GM12878 (cell line): ENCODE data around the gene CSMD2. TPM values are rescaled to one million over a fixed set of nuclear protein-coding genes. Genes with fewer than 3 reads are reported as not detected.

Experiments used
- ATAC-seq: fragments of 200-7000 bp; cut with Tn5 transposase; 3 replicates; pipeline ENCODE4 v1.9.1; 2020; ENCODE audit warnings: mild to moderate bottlenecking, moderate library complexity
- BruUV-seq: library from RNA; stranded (reverse); fragments of 400-500 nt; replicated peaks from 2 replicates; lab custom pipeline; 2021; lab: Mats Ljungman, UMichigan
- CTCF ChIA-PET: fragments of 300-600 bp; sonication (Branson Sonifier 250); formaldehyde crosslinking; extraction: SDS; loops from one replicate; lab custom pipeline; 2021; ENCODE audit warnings: inconsistent platforms; lab: Yijun Ruan, JAX
- POLR2A ChIA-PET: fragments of 350-600 bp; formaldehyde crosslinking; extraction: SDS; loops from one replicate; lab custom pipeline; 2021; ENCODE audit warnings: inconsistent platforms; lab: Charles Lee
- RAD21 ChIA-PET: fragments of 300-600 bp; sonication (Branson Sonifier 250); formaldehyde crosslinking; loops from one replicate; lab custom pipeline; 2023; ENCODE audit warnings: antibody characterized with exemption; ENCODE audit not compliant: unreplicated experiment; lab: Charles Lee
- SMC1A ChIA-PET: fragments of 300-600 bp; sonication (Branson Sonifier 250); formaldehyde crosslinking; loops from one replicate; lab custom pipeline; 2023; ENCODE audit not compliant: unreplicated experiment, uncharacterized antibody; lab: Charles Lee
- DNase-seq: peaks from one replicate; pipeline ENCODE4 v3.0.0-alpha.2; 2011; ENCODE audit warnings: low read depth, low spot score
- FAIRE-seq: peaks from 3 replicates; lab custom pipeline; 2011; peaks lifted over from hg19 to GRCh38; lab: Jason Lieb, UNC
- H2AFZ ChIP-seq: 2 replicates; pipeline ENCODE4 v1.6.0; 2011; ENCODE audit warnings: low read depth, low read length, control low read depth; ENCODE audit not compliant: control insufficient read depth
- H3K27ac ChIP-seq: 2 replicates; pipeline ENCODE4 v1.5.1; 2011; ENCODE audit warnings: control low read depth; ENCODE audit not compliant: control insufficient read depth, insufficient read depth
- H3K27me3 ChIP-seq, 2 experiments: replicated peaks in 1 of 2; 2 replicates each; pipeline versions ENCODE4 v1.6.0 to v1.6.1; 2011; ENCODE audit warnings: low read length in 1 of 2; ENCODE audit not compliant: control insufficient read depth in 2 of 2, insufficient read depth in 2 of 2
- H3K36me3 ChIP-seq, 2 experiments: 2 replicates each; pipeline ENCODE4 v1.5.1; 2011; ENCODE audit warnings: low read length in 1 of 2; ENCODE audit not compliant: control insufficient read depth in 2 of 2, insufficient read depth in 2 of 2
- H3K4me1 ChIP-seq: 2 replicates; pipeline ENCODE4 v1.6.1; 2011; ENCODE audit warnings: mild to moderate bottlenecking, low read length, moderate library complexity, mixed read lengths; ENCODE audit not compliant: control insufficient read depth, insufficient read depth
- H3K4me2 ChIP-seq: 2 replicates; pipeline ENCODE4 v1.6.0; 2011; ENCODE audit warnings: control low read depth; ENCODE audit not compliant: control insufficient read depth, insufficient read depth
- H3K4me3 ChIP-seq: fragments of 200-600 bp; sonication (generic); 2 replicates; pipeline ENCODE4 v1.5.1; 2016
- H3K79me2 ChIP-seq: 2 replicates; pipeline ENCODE4 v1.6.0; 2011; ENCODE audit warnings: low read length; ENCODE audit not compliant: control insufficient read depth, insufficient read depth
- H3K9ac ChIP-seq: 2 replicates; pipeline ENCODE4 v1.8.0; 2011; ENCODE audit warnings: low read length, control low read depth, mixed read lengths; ENCODE audit not compliant: control insufficient read depth, insufficient read depth
- H3K9me3 ChIP-seq: replicated peaks from 3 replicates; pipeline ENCODE4 v1.5.1; 2011; ENCODE audit warnings: mild to moderate bottlenecking, low read length; ENCODE audit not compliant: control insufficient read depth, insufficient read depth
- H4K20me1 ChIP-seq: 2 replicates; pipeline ENCODE4 v1.6.0; 2011; ENCODE audit not compliant: control insufficient read depth, insufficient read depth
- ATF7 ChIP-seq: fragments of 450-650 bp; IDR thresholded peaks from 2 replicates; pipeline ENCODE4 v1.6.1; 2016; ENCODE audit warnings: low read depth, mild to moderate bottlenecking
- CBX5 ChIP-seq: sonication (generic); IDR thresholded peaks from 2 replicates; pipeline ENCODE4 v1.6.1; 2016; ENCODE audit warnings: low read depth, moderate library complexity, mild to moderate bottlenecking, inconsistent platforms
- ESRRA ChIP-seq: IDR thresholded peaks from 2 replicates; pipeline ENCODE4 v1.6.1; 2012; ENCODE audit warnings: mild to moderate bottlenecking, low read length, improper control_type of control experiment
- IRF3 ChIP-seq: fragments of 450-650 bp; IDR thresholded peaks from 2 replicates; pipeline ENCODE4 v1.6.1; 2014; ENCODE audit warnings: mild to moderate bottlenecking
- IRF4 ChIP-seq: IDR thresholded peaks from 2 replicates; pipeline ENCODE4 v1.6.1; 2011; ENCODE audit warnings: low read depth, low read length
- KLF5 ChIP-seq: fragments of 450-650 bp; IDR thresholded peaks from 2 replicates; pipeline ENCODE4 v1.6.1; 2014; ENCODE audit warnings: mild to moderate bottlenecking; ENCODE audit not compliant: partially characterized antibody
- NFXL1 ChIP-seq: fragments of 450-650 bp; IDR thresholded peaks from 2 replicates; pipeline ENCODE4 v1.6.1; 2017; ENCODE audit warnings: antibody characterized with exemption, mild to moderate bottlenecking, borderline replicate concordance
- NFYB ChIP-seq: IDR thresholded peaks from 2 replicates; pipeline ENCODE4 v1.6.1; 2011; ENCODE audit warnings: low read depth, mild to moderate bottlenecking, low read length, improper control_type of control experiment, moderate library complexity; ENCODE audit not compliant: insufficient read depth
- NR2C2 ChIP-seq: IDR thresholded peaks from 2 replicates; pipeline ENCODE4 v1.6.1; 2011; ENCODE audit warnings: borderline replicate concordance, low read depth; ENCODE audit not compliant: control insufficient read depth, insufficient read length
- PAX5 ChIP-seq: IDR thresholded peaks from 2 replicates; pipeline ENCODE4 v1.6.1; 2011; ENCODE audit warnings: low read depth, low read length, borderline replicate concordance
- POLR2AphosphoS2 ChIP-seq: IDR thresholded peaks from 2 replicates; pipeline ENCODE4 v1.6.1; 2011; ENCODE audit warnings: low read depth, mild to moderate bottlenecking, low read length, improper control_type of control experiment, moderate library complexity
- SP1 ChIP-seq: IDR thresholded peaks from one replicate; pipeline ENCODE4 v1.6.1; 2011; ENCODE audit warnings: low read depth, low read length
- SREBF2 ChIP-seq: IDR thresholded peaks from 2 replicates; pipeline ENCODE4 v1.6.1; 2012; ENCODE audit warnings: mild to moderate bottlenecking, low read length
- STAT1 ChIP-seq: fragments of 450-650 bp; conservative IDR thresholded peaks from 2 replicates; pipeline ENCODE4 v1.6.1; 2014; ENCODE audit warnings: antibody characterized with exemption, mild to moderate bottlenecking
- SUPT20H ChIP-seq: IDR thresholded peaks from 2 replicates; pipeline ENCODE4 v1.6.1; 2011; ENCODE audit warnings: low read depth, mild to moderate bottlenecking, low read length, moderate library complexity, borderline replicate concordance; ENCODE audit not compliant: control insufficient read depth
- TCF3 ChIP-seq: IDR thresholded peaks from 2 replicates; pipeline ENCODE4 v1.6.1; 2012; ENCODE audit warnings: low read depth, mild to moderate bottlenecking, low read length, borderline replicate concordance; ENCODE audit not compliant: insufficient read depth
- USF2 ChIP-seq: IDR thresholded peaks from 2 replicates; pipeline ENCODE4 v1.6.1; 2011; ENCODE audit warnings: low read depth, low read length, improper control_type of control experiment, borderline replicate concordance
- ZNF274 ChIP-seq: IDR thresholded peaks from one replicate; pipeline ENCODE4 v1.8.0; 2011; ENCODE audit not compliant: insufficient read length, insufficient read depth
- ZSCAN29 ChIP-seq: fragments of 450-650 bp; IDR thresholded peaks from 2 replicates; pipeline ENCODE4 v1.6.1; 2017; ENCODE audit warnings: mild to moderate bottlenecking, moderate library complexity
- WGBS: methylation state at CpG from one replicate; pipeline ENCODE4 v1.1.6; 2016; ENCODE audit warnings: low lambda C conversion rate; ENCODE audit not compliant: insufficient replicate concordance, insufficient coverage; ENCODE audit errors: missing lambda C conversion rate; 5-methylcytosine and 5-hydroxymethylcytosine counted together
- in situ Hi-C: fragments of 300-500 bp; cut with MboI; formaldehyde crosslinking; loops from 9 replicates; pipeline ENCODE4 v1.14.3; 2018; ENCODE audit warnings: mixed read lengths
- intact Hi-C: fragments of 100-400 bp; cut with micrococcal nuclease; formaldehyde crosslinking; loops from one replicate; pipeline ENCODE4 v1.14.2; 2022; ENCODE audit not compliant: unreplicated experiment
- polyA plus RNA-seq, 11 experiments: library from polyadenylated mRNA; depleted of rRNA in 4 of 11; unstranded in 6 of 11; stranded (reverse) in 5 of 11; fragments of >200 nt; fragmentation: Nextera tagmentation in 4 of 11; fragmentation: Illumina TruSeq in 1 of 11; extraction: Ambion mirVana in 4 of 11; extraction: Trizol in 1 of 11; gene quantifications; 1 replicate in 1 of 11; 2 replicates in 10 of 11; pipeline versions ENCODE4 v1.2.1 to v1.2.3, GENCODE V29; 2011 to 2016; ENCODE audit warnings: inconsistent platforms in 2 of 11, missing spikeins in 2 of 11, low read depth in 1 of 11
- total RNA-seq, 4 experiments: library from RNA; depleted of rRNA in 3 of 4; stranded (reverse); fragments of >200 nt in 3 of 4; fragmentation: Illumina TruSeq in 1 of 4; extraction: Trizol in 1 of 4; gene quantifications; 2 replicates each; pipeline versions ENCODE4 v1.2.1 to v1.2.3, GENCODE V29; 2013 to 2021

Gene CSMD2
- total and polyA plus RNA-seq, 10 of the 15 experiments (the other 5 are each of a cell fraction or from before 2014, with no cell fraction given) = under 0.01 TPM; not detected in 9

GRCh38 chr1:33608825-33609400 is 556.1 kb downstream of the CSMD2 start:
- H3K4me1 ChIP-seq = no peaks in the 10 kb centered on the region
- H3K27ac ChIP-seq = no peak overlapping the region
- intact Hi-C loops = no loop called here
- TF ChIP-seq STAT1 (no peak), SP1 (no peak), NFYB (no peak), POLR2AphosphoS2 (no peak), ZSCAN29 (no peak), IRF4 (no peak), KLF5 (no peak), PAX5 (no peak), USF2 (no peak), NFXL1 (no peak), SREBF2 (no peak), ATF7 (no peak), IRF3 (no peak), NR2C2 (no peak), SUPT20H (no peak), ZNF274 (no peak), CBX5 (no peak), ESRRA (no peak), TCF3 (no peak)
- in situ Hi-C loops = loop anchor here (25.0 kb wide), 1 partner anchor 672 kb away; no protein-coding TSS in a partner anchor
- ChIA-PET CTCF (interaction anchor here (0.6 to 0.7 kb wide), 2 partner anchors 25 to 201 kb away, joined by 3 read pairs; no protein-coding TSS in a partner anchor), SMC1A (no interaction called here), POLR2A (no interaction called here), RAD21 (interaction anchor here (1.1 kb wide), 1 partner anchor 315 kb away, joined by 3 read pairs; no protein-coding TSS in a partner anchor)
- no peak overlapping the region for H3K4me3 ChIP-seq
- ATAC-seq (no peak), DNase-seq (no peak), FAIRE-seq (no peak)
- peaks cover 0 to 2% of the 10 kb centered on the region in 2 experiments; a peak in 1 of 4 replicates for H3K27me3 ChIP-seq
- 52% methylated on average over 9 of the region's 9 CpGs for WGBS
- H4K20me1 ChIP-seq = no peaks in the 10 kb centered on the region
- BruUV-seq = no TSS peak
- H3K79me2 ChIP-seq = no peaks in the 10 kb centered on the region
- H3K4me2 ChIP-seq = no peak overlapping the region
- no peaks in the 10 kb centered on the region for H3K36me3 ChIP-seq
- H3K9me3 ChIP-seq = no peaks in the 10 kb centered on the region; the same call in 2 of the 3 replicates
- H3K9ac ChIP-seq = no peak overlapping the region
- H2AFZ ChIP-seq = no peak overlapping the region
